Heart left ventricle (tissue), 13 donors: ENCODE results near the gene AFF1.

ENCODE experiments used
- POLR2A ChIP-seq, 2 donors: fragments of 450-650 bp; IDR thresholded peaks; one replicate each; pipeline ENCODE4 v1.6.1; 2017; ENCODE audit warnings: antibody characterized with exemption in 2 of 2, mild to moderate bottlenecking in 2 of 2, moderate library complexity in 2 of 2
- TF ChIP-seq, protein P1 (sequence below), 12 donors: fragments of 200-600 bp; sonication (generic) in 4 of 12; IDR thresholded peaks; one replicate each; pipeline versions ENCODE4 v1.5.0 to v1.8.0; 2018 to 2022; ENCODE audit warnings: antibody characterized with exemption in 12 of 12, mild to moderate bottlenecking in 5 of 12
- donor health status: ischemic (EF 13 %, LVEDD 7.1; RV severe dilation, severe dysfunction).
- donor health status: DM: no; HTN: yes; CAD: no.
- donor health status: DM: no; HTN: no; CAD: no.
- donor health status: ischemic (EF 25% LVEDD 6.9; RV normal size, moderate dysfunction).
- donor health status: ischemic (EF 25% LVEDD 5.7; RV mildly dilated, moderate dysfunction).
- donor health status: ischemic (EF 35%, LVEDD 5.7; RV mildly dilated, moderate dysfunction).
- donor health status: nonischemic (EF 11% LVEDD 7.7; RV severe dilation, severe dysfunction).
- donor health status: DM: yes; HTN: yes; CAD: no.
- donor health status: PGD.
- donor health status: ischemic (EF 29% LVEDD 5.4; RV normal size, mild dysfunction).
- donor health status: nonischemic (EF 23%, LVEDD 6.1; RV moderate dilation, normal function).

DNA sequence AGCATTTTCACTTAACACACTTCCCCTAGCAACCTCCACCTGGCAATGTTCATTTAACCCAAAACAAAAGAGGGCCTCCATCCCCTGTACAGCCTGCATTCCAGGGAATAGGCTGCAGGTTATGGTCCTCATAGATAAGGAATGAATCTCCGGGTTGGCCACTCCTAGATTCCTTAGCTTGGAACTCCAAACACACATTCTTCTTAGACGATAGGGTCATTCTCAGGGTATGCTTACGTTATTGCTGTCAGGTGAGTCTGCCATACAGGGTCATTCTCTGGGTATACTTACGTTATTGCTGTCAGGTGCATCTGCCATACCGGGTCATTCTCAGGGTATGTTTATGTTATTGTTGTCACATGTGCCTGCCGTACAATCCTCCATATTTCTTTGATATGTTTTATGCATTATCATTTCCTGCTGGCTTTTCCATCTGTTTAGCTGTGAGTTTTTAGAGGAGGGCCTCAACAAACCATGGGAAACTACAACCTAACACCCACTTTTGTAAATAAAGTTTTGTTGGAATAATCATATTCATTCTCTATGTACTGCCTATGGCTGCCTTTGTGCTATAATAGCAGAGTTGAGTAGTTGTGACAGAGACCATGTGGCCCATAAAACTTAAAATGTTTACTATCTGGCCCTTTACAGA lies 8.2 kb upstream of the AFF1 start:
- TF ChIP-seq, protein P1, sequence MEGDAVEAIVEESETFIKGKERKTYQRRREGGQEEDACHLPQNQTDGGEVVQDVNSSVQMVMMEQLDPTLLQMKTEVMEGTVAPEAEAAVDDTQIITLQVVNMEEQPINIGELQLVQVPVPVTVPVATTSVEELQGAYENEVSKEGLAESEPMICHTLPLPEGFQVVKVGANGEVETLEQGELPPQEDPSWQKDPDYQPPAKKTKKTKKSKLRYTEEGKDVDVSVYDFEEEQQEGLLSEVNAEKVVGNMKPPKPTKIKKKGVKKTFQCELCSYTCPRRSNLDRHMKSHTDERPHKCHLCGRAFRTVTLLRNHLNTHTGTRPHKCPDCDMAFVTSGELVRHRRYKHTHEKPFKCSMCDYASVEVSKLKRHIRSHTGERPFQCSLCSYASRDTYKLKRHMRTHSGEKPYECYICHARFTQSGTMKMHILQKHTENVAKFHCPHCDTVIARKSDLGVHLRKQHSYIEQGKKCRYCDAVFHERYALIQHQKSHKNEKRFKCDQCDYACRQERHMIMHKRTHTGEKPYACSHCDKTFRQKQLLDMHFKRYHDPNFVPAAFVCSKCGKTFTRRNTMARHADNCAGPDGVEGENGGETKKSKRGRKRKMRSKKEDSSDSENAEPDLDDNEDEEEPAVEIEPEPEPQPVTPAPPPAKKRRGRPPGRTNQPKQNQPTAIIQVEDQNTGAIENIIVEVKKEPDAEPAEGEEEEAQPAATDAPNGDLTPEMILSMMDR (IDR thresholded peaks at IDR 0.05), result no peak
- TF ChIP-seq POLR2A (IDR thresholded peaks at IDR 0.05), result no peak
